ENCODE results near the gene EPHB1.

DNA sequence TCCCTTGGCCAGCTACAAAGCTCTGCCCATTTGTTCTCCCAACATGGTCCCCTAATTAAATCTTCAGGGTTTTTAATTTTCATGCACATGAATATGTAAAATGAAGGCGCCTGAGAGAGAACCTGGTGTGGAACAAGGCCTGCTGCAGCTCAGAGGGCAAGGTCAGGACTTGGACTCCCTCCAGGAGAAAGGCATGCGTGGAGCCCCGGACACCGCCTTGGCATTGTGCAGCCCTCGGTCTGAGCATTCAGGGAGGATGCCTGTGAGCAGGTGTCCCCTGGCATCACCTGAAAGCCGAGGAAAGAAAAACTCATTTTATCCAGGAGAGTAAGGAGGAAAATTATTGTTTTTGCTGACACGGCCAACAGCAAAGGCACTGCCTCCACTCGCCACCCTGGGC, 33.8 kb upstream of the EPHB1 start:
- no peak for TF ChIP-seq EP300 (IDR thresholded peaks at IDR 0.05)
- no peak for TF ChIP-seq POLR2A (IDR thresholded peaks at IDR 0.05)
- no peak for TF ChIP-seq CTCF (IDR thresholded peaks at IDR 0.05)
